ENCODE data around the gene FCN2. TPM values are rescaled to one million over a fixed set of nuclear protein-coding genes. Genes with fewer than 3 reads are reported as not detected.

FCN2 gene
- total RNA-seq, 1 experiment from 2014 or later, result not detected

GRCh38 chr9:134895908-134896833, 15.6 kb downstream of the FCN2 start (continued):
- no peak for TF ChIP-seq REST (IDR thresholded peaks at IDR 0.05; ENCODE audit: low read depth)

GRCh38 chr9:134896834-134897583, 16.4 kb downstream of the FCN2 start:
- Histone ChIP-seq H3K4me1 (ENCODE audit: control insufficient read depth in 1 of 2, insufficient read depth in 2 of 2, low read length in 2 of 2) (peaks cover 20 to 27% of the 10 kb centered on the region in 2 experiments), H3K9ac (ENCODE audit: low read length) (no peak overlapping the region), H3K9me3 (ENCODE audit: control insufficient read depth in 1 of 2, insufficient read depth in 1 of 2, low read depth in 1 of 2, low read length in 2 of 2) (no peaks in the 10 kb centered on the region; a peak in 1 of 4 replicates), H3K9me2 (ENCODE audit: insufficient read depth) (no peaks in the 10 kb centered on the region), H3K27ac (ENCODE audit: low read depth, low read length) (peak overlapping the region; percentile 69), H3K4me3 (replicated peaks in 1 of 2; ENCODE audit: low read depth in 1 of 2, low read length in 2 of 2) (peak overlapping the region in 1 of 2 experiments; percentile 31; a peak in 1 of 4 replicates), H2AFZ (ENCODE audit: low read depth, low read length, poor library complexity, severe bottlenecking) (peak overlapping the region; percentile 83), H3K4me2 (ENCODE audit: low read length) (peak overlapping the region; percentile 75), H3K36me3 (ENCODE audit: control insufficient read depth in 1 of 2, insufficient read depth in 2 of 2, low read length in 2 of 2) (no peaks in the 10 kb centered on the region), H3K79me2 (ENCODE audit: insufficient read depth, low read length) (no peaks in the 10 kb centered on the region), H3K27me3 (ENCODE audit: insufficient read depth, low read length) (no peaks in the 10 kb centered on the region), H4K20me1 (ENCODE audit: insufficient read depth) (no peaks in the 10 kb centered on the region)
- ChIA-PET POLR2A (interaction anchor here (1.2 kb wide), 1 partner anchor 20 kb away, joined by 3 read pairs; the partner anchor contains the start of gene FCN1), RAD21 (ENCODE audit: low non-redundant PET in 1 of 2, low total read pairs in 2 of 2, uncharacterized antibody in 2 of 2, unreplicated experiment in 2 of 2) (no interaction called here), CTCF (no interaction called here)
- TF ChIP-seq REST (IDR thresholded peaks at IDR 0.05; ENCODE audit: low read depth), result no peak
- TF ChIP-seq EGR1 (IDR thresholded peaks at IDR 0.05; ENCODE audit: low read depth), result no peak
- no peak for TF ChIP-seq JUND (IDR thresholded peaks at IDR 0.05)
- TF ChIP-seq CTCF (IDR thresholded peaks at IDR 0.05 in 2 of 3, conservative IDR thresholded peaks at IDR 0.05 in 1 of 3; ENCODE audit: borderline replicate concordance in 1 of 3, insufficient read depth in 1 of 3, low read depth in 2 of 3, low read length in 2 of 3), result no peak
- TF ChIP-seq ATF3 (IDR thresholded peaks at IDR 0.05), result no peak
- TF ChIP-seq CBX3 (IDR thresholded peaks at IDR 0.05; ENCODE audit: low read depth), result no peak
- no peak for TF ChIP-seq SRF (IDR thresholded peaks at IDR 0.05; ENCODE audit: low read depth)
- ATAC-seq (peak; percentile 23), DNase-seq (ENCODE audit: low read depth, low spot score) (no peak)
- intact Hi-C loops (cut with micrococcal nuclease), result no loop called here
- BruUV-seq (replicated peaks), result no TSS peak
